SH-SY5Y (cell line): ENCODE measurements around the gene PIEZO2.

Experiments used
- GATA2 ChIP-seq: IDR thresholded peaks from 2 replicates; pipeline ENCODE4 v1.6.1; 2011; ENCODE audit warnings: mild to moderate bottlenecking, low read depth, low read length
- GATA3 ChIP-seq: IDR thresholded peaks from 2 replicates; pipeline ENCODE4 v1.6.1; 2011; ENCODE audit warnings: low read depth, mild to moderate bottlenecking, low read length, moderate library complexity

DNA sequence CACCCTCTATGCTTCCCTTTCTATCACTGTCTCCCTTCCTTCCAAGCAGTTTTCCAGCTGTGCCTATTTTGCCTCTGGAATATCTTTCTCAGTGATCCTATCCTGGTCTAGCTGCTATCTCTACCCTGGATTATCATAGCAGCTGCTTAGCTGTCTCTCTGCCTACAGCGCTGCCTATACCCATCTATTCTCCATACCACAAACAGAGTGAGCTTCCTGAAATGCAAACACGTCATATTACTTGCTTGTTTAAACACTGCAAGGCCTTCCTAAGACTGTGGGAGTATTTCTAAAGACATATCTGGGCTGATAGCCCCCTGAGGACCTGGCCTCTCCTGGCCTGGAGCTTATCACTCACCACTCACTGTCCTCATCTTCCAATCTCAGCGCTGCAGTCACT, 403.4 kb downstream of the PIEZO2 start:
- TF ChIP-seq GATA2 (no peak), GATA3 (no peak)
